Activated CD8-positive, alpha-beta T cell treated with anti-CD3 and anti-CD28 coated beads, Interleukin-2, amount 10 ng/mL, durations not matched to agents 7 days and 5 days (primary cell): Measurements from ENCODE around the gene CPA4. TPM values are rescaled to one million over a fixed set of nuclear protein-coding genes. Genes with fewer than 3 reads are reported as not detected.

Source experiments
- ATAC-seq: fragments of 150-1000 bp; cut with Tn5 transposase; one replicate; pipeline ENCODE4 v1.10.0; 2021; ENCODE audit warnings: moderate library complexity
- CTCF ChIA-PET: fragments of 350-600 bp; sonication (Branson Sonifier 250); formaldehyde crosslinking; loops from one replicate; lab custom pipeline; 2021; ENCODE audit warnings: antibody characterized with exemption; lab: Charles Lee
- POLR2A ChIA-PET: fragments of 350-600 bp; sonication (Branson Sonifier 250); formaldehyde crosslinking; loops from one replicate; lab custom pipeline; 2021; ENCODE audit warnings: antibody characterized with exemption; lab: Charles Lee
- DNase-seq: peaks from one replicate; pipeline ENCODE4 v3.0.0-alpha.2; 2020
- H3K27ac Mint-ChIP-seq: one replicate; pipeline ENCODE4 v1.8.0; 2021; ENCODE audit warnings: mild to moderate bottlenecking, mixed read lengths
- H3K27me3 Mint-ChIP-seq: one replicate; pipeline ENCODE4 v1.8.0; 2021; ENCODE audit warnings: low read depth, mixed read lengths
- H3K36me3 Mint-ChIP-seq: one replicate; pipeline ENCODE4 v1.8.0; 2021; ENCODE audit warnings: low read depth, mixed read lengths
- H3K4me1 Mint-ChIP-seq: one replicate; pipeline ENCODE4 v1.8.0; 2021; ENCODE audit warnings: low read depth, mixed read lengths
- H3K4me3 Mint-ChIP-seq: one replicate; pipeline ENCODE4 v1.8.0; 2021; ENCODE audit warnings: mild to moderate bottlenecking, mixed read lengths
- H3K9me3 Mint-ChIP-seq: one replicate; pipeline ENCODE4 v1.8.0; 2022; ENCODE audit warnings: mixed read lengths; ENCODE audit not compliant: insufficient read depth
- total RNA-seq, 2 experiments: library from RNA; stranded (reverse); gene quantifications; one replicate each; pipeline ENCODE4 v1.2.3, GENCODE V29; 2021

The CPA4 gene
- total RNA-seq, 2 experiments from 2014 or later: not detected

DNA sequence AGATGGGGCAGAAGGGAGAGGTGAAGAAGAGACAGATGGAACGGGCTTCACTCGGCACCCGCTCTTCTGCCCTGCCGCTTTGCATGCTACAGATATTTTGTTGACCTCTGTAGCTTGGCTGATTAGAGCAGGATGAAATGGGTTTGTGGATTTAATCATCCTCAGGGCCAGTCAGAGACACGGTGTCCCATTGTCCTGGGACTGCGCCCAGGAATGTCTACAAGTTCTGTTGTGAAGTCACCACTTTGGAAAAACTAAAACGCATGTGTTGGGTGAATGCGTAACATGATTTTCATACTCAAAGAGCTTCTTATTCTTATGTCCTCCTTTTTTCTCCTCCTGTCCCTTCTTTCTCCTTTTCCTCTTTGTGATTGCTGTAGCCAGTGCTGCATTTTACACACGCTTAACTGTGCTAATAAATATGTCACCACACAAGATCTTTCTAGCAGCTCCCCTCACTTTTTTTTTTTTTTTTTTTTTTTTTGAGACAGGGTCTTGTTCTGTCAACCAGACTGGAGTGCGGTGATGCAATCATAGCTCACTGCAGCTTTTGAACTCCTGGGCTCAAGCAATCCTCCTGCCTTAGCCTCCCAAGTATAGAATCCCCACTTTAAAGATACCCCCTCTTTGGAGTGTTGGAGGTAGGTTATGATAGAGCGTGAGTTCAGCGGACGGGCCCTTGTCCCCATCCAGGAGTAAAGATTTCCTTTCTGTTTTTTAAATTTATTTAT lies 3.4 kb downstream of the CPA4 start:
- ChIA-PET POLR2A (no interaction called here), CTCF (interaction anchor here (1.1 kb wide), 1 partner anchor 462 kb away, joined by 3 read pairs; no protein-coding TSS in a partner anchor)
- no peaks in the 10 kb centered on the region for H3K9me3 Mint-ChIP-seq
- DNase-seq (no peak), ATAC-seq (no peak)
- no peaks in the 10 kb centered on the region for H3K36me3 Mint-ChIP-seq
- H3K27me3 Mint-ChIP-seq: peaks cover 3% of the 10 kb centered on the region
- H3K27ac Mint-ChIP-seq: no peak overlapping the region
- no peak overlapping the region for H3K4me3 Mint-ChIP-seq
- no peaks in the 10 kb centered on the region for H3K4me1 Mint-ChIP-seq

DNA sequence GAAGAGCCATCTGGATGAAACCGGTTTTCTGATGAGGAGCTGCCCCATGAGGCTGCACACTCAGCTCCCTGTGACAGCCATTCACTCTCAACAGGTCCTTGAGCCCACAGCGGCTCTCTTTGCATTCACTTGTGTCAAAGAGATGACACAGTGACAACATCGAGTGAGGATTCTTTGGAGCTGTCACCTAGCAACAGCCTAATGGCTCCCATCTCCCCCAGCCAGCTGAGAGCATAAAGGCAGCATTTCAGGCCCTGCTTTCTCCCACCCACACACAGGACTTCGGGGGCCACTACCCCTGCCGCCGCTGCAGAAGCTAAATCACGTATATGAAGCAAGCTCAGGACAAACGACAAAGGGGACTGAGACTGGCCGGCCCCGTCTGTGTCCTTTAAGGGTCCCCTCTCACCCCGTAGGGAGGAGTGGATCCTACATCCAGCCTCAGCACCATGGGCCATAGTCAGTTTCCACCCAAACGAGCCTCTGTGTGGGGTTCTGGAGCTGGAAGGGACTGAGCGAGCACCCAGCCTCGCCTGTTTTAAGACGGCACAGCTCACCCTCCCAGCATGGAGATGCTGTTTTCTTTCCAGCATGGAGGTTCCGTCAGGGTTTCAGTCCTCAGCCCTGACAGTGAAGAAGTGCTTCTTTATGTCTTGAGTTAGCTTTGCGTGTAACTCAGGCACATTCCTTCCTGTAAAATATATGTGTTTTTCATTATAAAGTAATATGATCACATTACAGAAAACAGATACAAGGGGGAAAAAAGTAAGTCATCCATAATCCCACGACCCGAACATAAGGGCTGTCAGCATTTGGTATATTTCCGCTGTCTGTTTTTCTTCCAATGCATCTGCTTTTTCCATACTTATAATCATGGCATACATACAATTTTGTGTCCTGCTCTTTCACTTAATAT lies 4.9 kb downstream of the CPA4 start:
- ChIA-PET CTCF (no interaction called here), POLR2A (no interaction called here)
- DNase-seq (no peak), ATAC-seq (no peak)
- Mint-ChIP-seq H3K36me3 (no peaks in the 10 kb centered on the region), H3K4me3 (no peak overlapping the region), H3K4me1 (no peaks in the 10 kb centered on the region), H3K9me3 (no peaks in the 10 kb centered on the region), H3K27me3 (peaks cover 4% of the 10 kb centered on the region), H3K27ac (no peak overlapping the region)

DNA sequence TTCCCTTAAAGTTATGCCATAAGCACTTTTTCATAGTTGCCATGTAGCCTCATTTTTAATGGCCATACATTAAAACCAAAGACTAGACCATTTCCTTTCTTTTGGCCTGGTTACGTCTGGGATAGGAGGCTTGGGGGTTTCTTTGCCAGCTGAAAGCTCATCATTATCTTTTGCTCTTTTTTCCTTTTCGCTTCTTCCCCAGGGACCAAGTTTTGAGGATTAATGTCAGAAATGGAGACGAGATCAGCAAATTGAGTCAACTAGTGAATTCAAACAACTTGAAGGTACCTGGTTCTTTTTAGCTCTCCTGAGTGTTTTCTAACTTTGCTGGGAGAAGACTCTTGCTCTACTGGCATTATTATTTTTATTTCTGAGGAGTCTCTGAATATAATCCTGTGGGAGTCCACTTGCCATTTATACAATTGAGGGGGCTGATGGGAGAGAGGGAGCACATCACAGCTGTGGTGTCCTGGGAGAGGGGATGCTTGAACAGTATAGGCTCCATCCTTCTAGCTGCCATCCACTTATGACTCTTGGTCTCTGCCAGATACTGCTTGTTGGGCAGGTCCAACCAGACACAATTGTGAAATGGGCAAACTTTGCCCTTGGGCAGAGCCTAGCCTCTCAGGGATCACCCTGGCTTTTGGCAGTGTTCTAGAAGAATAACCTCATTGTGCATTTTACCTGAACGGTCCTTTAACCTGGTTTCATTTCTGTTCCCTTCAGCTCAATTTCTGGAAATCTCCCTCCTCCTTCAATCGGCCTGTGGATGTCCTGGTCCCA lies 5.8 kb downstream of the CPA4 start:
- Mint-ChIP-seq H3K27me3 (peaks cover 4% of the 10 kb centered on the region), H3K36me3 (no peaks in the 10 kb centered on the region), H3K9me3 (no peaks in the 10 kb centered on the region), H3K4me3 (no peak overlapping the region), H3K4me1 (peaks cover 5% of the 10 kb centered on the region), H3K27ac (no peak overlapping the region)
- DNase-seq: no peak
- no peak for ATAC-seq
- ChIA-PET POLR2A (no interaction called here), CTCF (no interaction called here)

DNA sequence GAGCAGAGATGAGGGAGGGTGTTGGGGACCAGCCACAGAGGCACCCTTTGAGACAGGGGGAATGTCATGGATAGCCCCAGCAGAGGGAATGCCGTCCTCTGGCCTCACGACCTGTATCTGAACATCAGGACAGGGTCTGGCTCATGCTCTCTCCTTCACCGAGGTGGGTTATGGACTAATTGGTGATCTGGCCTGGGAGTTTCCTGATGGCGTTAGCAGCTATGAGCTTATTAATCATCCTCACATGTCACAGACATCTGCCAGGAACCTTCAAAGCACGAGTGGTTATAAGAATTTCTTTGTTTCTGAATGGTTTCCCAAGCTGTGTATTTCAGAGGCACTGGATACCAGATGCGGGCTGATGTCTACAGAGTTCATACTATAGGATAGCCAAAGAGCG lies 6.9 kb downstream of the CPA4 start:
- ChIA-PET POLR2A (no interaction called here), CTCF (no interaction called here)
- H3K9me3 Mint-ChIP-seq: no peaks in the 10 kb centered on the region
- H3K27me3 Mint-ChIP-seq: peaks cover 7% of the 10 kb centered on the region
- ATAC-seq: no peak
- no peak for DNase-seq
- H3K27ac Mint-ChIP-seq: no peak overlapping the region
- no peaks in the 10 kb centered on the region for H3K36me3 Mint-ChIP-seq
- H3K4me3 Mint-ChIP-seq: no peak overlapping the region
- H3K4me1 Mint-ChIP-seq: peaks cover 5% of the 10 kb centered on the region

DNA sequence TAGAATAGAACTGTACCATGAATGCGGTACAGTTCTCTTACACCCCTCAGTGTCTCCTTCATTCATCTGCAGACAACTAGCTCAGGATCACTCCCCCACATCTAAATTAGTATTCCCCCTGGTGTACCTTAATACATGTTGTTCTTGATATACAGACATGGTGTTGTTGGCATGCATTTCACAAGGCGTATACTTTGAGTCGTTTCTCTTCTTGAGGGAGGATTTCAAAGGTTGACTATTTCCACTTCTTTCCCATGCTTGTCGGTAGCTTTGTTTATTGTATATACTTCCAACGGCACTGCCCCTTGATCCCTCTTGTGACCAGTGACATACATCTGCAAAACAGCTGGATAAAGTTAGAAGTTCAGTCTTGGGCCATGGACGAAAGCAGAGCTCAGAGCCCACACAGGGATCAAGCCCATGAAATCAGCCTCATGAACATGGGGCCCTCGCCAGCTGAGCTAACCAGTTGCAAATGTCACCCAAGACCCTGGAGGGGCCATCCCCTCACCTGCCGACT lies 8.6 kb downstream of the CPA4 start:
- ChIA-PET POLR2A (no interaction called here), CTCF (no interaction called here)
- peaks cover 5% of the 10 kb centered on the region for H3K4me1 Mint-ChIP-seq
- no peak overlapping the region for H3K27ac Mint-ChIP-seq
- DNase-seq (no peak), ATAC-seq (no peak)
- peaks cover 7% of the 10 kb centered on the region for H3K27me3 Mint-ChIP-seq
- H3K4me3 Mint-ChIP-seq: no peak overlapping the region
- H3K9me3 Mint-ChIP-seq: no peaks in the 10 kb centered on the region
- no peaks in the 10 kb centered on the region for H3K36me3 Mint-ChIP-seq

DNA sequence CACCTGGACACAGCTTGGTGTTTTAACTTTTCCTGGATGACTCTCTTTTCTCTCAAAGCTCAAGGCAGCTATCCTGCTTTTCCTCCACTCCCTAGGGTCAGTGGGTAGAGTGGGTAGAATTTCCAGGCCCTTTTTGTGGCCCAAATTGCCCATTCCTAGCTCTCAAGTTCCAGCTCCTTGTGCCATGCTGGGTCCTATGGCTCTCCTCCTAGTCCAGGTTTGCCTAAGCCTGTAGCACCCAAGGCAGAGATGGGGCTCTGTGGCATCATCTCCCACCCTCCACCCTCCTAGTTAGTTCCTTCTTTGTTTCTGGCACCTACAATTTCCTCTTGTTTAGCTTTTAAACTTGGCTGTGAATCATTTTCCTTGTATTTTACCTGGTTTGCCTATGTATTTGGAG lies 9.7 kb downstream of the CPA4 start:
- ATAC-seq: no peak
- Mint-ChIP-seq H3K36me3 (no peaks in the 10 kb centered on the region), H3K27ac (no peak overlapping the region), H3K27me3 (peaks cover 7% of the 10 kb centered on the region), H3K4me1 (peaks cover 5% of the 10 kb centered on the region), H3K4me3 (no peak overlapping the region), H3K9me3 (no peaks in the 10 kb centered on the region)
- ChIA-PET POLR2A (no interaction called here), CTCF (no interaction called here)
- DNase-seq: no peak

DNA sequence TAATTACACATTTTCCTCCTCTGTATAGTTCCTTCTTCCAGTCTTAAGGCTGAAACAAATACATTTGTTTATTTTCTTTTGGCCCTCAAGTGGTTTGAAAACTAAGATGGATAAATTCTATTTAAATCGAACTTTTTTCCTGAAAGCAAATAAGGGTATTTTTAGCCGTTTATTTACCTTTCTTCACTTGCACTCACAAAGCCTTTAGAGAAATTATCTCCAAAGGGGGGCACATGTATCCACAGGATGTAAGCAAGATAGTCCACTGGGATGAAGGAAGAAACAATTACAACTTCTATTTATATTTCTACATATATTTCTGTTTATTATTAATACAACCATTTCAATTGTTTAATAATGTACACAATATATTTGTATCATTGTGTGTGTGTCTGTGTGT lies 10.2 kb downstream of the CPA4 start:
- CTCF ChIA-PET: no interaction called here
- H3K36me3 Mint-ChIP-seq: no peaks in the 10 kb centered on the region
- POLR2A ChIA-PET: no interaction called here

DNA sequence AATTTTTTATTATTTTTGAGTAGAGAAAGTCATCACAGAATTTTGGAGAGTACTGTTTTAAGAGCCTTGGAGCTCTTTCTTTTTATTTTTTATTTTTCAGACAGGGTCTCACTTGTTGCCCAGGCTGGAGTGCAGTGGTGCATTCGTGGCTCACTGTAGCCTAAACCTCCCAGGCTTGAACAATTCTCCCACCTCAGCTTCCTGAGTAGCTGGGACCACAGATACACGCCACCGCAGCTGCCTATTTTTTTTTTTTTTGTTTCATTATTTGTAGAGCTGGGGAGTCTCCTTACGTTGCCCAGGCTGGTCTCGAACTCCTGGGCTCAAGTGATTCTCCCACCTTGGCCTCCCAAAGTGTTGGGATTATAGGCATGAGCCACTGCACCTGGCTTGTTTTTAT lies 10.6 kb downstream of the CPA4 start:
- no peak for DNase-seq
- peaks cover 5% of the 10 kb centered on the region for H3K4me1 Mint-ChIP-seq
- ATAC-seq: no peak
- H3K36me3 Mint-ChIP-seq: no peaks in the 10 kb centered on the region
- no peak overlapping the region for H3K4me3 Mint-ChIP-seq
- POLR2A ChIA-PET: no interaction called here
- no peak overlapping the region for H3K27ac Mint-ChIP-seq
- no peaks in the 10 kb centered on the region for H3K9me3 Mint-ChIP-seq
- peaks cover 7% of the 10 kb centered on the region for H3K27me3 Mint-ChIP-seq
- CTCF ChIA-PET: no interaction called here

More for the DNA sequence above, 10.2 kb downstream of the CPA4 start:
- Mint-ChIP-seq H3K27ac (no peak overlapping the region), H3K9me3 (no peaks in the 10 kb centered on the region), H3K27me3 (peaks cover 7% of the 10 kb centered on the region), H3K4me3 (no peak overlapping the region), H3K4me1 (peaks cover 5% of the 10 kb centered on the region)
- no peak for ATAC-seq
- DNase-seq: no peak

DNA sequence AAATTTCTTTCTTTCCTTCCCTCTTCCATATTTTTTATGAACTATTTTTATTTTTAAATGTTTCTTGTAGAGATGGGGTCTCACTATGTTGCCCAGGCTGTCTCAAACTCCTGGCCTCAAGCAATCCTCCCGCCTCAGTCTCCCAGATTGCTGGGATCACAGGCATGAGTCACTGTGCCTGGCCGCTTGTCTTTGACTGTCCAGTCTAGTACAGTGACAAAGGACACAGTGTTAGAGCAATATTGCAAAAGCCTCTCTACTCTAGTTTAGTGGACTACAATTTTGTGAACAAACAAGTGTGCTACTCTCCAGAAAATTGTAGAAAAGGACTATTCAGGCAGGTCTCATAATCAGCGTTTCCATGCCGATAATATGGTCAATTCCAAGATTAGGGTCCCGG lies 11.0 kb downstream of the CPA4 start:
- DNase-seq (no peak), ATAC-seq (no peak)
- Mint-ChIP-seq H3K4me3 (no peak overlapping the region), H3K27ac (no peak overlapping the region), H3K4me1 (peaks cover 5% of the 10 kb centered on the region), H3K27me3 (peaks cover 7% of the 10 kb centered on the region), H3K36me3 (no peaks in the 10 kb centered on the region), H3K9me3 (no peaks in the 10 kb centered on the region)
- ChIA-PET POLR2A (no interaction called here), CTCF (no interaction called here)

DNA sequence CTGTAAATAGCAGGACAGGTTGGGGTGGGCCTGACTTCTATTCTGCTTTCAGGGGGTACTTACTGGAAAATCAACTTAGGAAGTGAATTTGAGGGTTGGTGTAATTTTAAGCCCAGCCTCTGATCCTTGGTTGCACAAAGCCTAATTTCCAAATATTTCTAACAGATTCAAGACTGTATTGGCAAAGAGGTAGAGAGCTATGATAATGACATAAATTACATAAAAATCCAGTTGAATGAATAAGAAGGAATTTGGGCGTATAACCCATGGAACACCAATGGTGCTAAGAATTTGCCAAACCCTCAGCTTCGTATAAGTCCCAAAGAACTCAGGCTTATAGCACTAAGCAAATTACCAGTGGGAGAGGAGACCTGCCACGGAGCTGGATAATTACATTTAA lies 11.9 kb downstream of the CPA4 start:
- POLR2A ChIA-PET: no interaction called here
- CTCF ChIA-PET: no interaction called here
- H3K36me3 Mint-ChIP-seq: no peaks in the 10 kb centered on the region

DNA sequence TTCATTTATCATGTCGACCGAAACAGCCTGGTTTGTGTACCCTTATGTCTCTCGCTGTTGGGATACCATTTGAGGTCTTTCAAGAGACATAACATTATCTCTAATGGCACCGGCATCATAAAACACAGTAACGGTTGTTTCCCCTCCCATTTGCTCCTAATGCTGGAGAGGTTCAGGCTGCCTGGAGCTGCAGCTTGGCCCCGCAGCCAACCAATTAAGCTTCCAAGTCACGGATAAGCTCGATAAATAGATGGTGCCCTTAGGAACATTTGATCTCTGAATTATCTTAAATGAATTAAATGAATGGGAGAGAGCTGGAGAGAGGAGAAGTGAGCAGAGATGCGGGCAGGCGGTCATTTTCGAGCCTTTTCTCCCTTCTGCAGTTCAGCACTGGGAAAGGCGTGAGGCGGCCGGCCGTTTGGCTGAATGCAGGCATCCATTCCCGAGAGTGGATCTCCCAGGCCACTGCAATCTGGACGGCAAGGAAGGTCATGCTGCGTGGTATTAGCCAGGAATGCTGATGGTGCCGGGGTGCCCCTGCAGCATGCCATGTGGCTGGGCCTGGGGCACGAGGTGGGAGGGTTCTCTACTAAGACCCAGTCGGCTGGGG lies 12.6 kb downstream of the CPA4 start:
- ChIA-PET POLR2A (no interaction called here), CTCF (no interaction called here)
- H3K9me3 Mint-ChIP-seq: no peaks in the 10 kb centered on the region
- peaks cover 5% of the 10 kb centered on the region for H3K4me1 Mint-ChIP-seq
- no peaks in the 10 kb centered on the region for H3K36me3 Mint-ChIP-seq
- H3K27me3 Mint-ChIP-seq: peaks cover 7% of the 10 kb centered on the region
- no peak overlapping the region for H3K4me3 Mint-ChIP-seq
- ATAC-seq (no peak), DNase-seq (no peak)
- no peak overlapping the region for H3K27ac Mint-ChIP-seq

More for the DNA sequence above, 11.9 kb downstream of the CPA4 start:
- H3K27me3 Mint-ChIP-seq: peaks cover 7% of the 10 kb centered on the region
- H3K9me3 Mint-ChIP-seq: no peaks in the 10 kb centered on the region
- no peak overlapping the region for H3K27ac Mint-ChIP-seq
- DNase-seq: no peak
- peaks cover 5% of the 10 kb centered on the region for H3K4me1 Mint-ChIP-seq
- no peak for ATAC-seq
- no peak overlapping the region for H3K4me3 Mint-ChIP-seq
